HCT116 (cell line): Measurements from ENCODE around the gene LY6G5B.

Experiments used
- CTCF ChIP-seq, 3 experiments: fragments of 200-600 bp in 1 of 3; sonication (generic) in 1 of 3; IDR thresholded peaks in 2 of 3; conservative IDR thresholded peaks in 1 of 3; 2 replicates each; pipeline ENCODE4 v1.5.1; 2012 to 2017; ENCODE audit warnings: low read depth in 2 of 3, low read length in 2 of 3, antibody characterized with exemption in 1 of 3, borderline replicate concordance in 1 of 3, control low read depth in 1 of 3, mild to moderate bottlenecking in 1 of 3, mixed read lengths in 1 of 3, mixed run types in 1 of 3, moderate library complexity in 1 of 3; ENCODE audit not compliant: insufficient read depth in 1 of 3
- EZH2 ChIP-seq: fragments of 200-600 bp; sonication (generic); IDR thresholded peaks from 2 replicates; pipeline ENCODE4 v1.6.1; 2017; ENCODE audit warnings: antibody characterized with exemption, mixed run types
- POLR2A ChIP-seq: IDR thresholded peaks from 2 replicates; pipeline ENCODE4 v1.7.0; 2011; ENCODE audit warnings: borderline replicate concordance; ENCODE audit not compliant: insufficient read depth, insufficient read length; ENCODE audit errors: extremely low read depth
- POLR2AphosphoS5 ChIP-seq: IDR thresholded peaks from 2 replicates; pipeline ENCODE4 v1.6.1; 2011; ENCODE audit warnings: mild to moderate bottlenecking, low read depth, low read length, moderate library complexity
- SIN3A ChIP-seq: IDR thresholded peaks from 2 replicates; pipeline ENCODE4 v1.6.1; 2012; ENCODE audit warnings: low read depth
- TCF7L2 ChIP-seq: IDR thresholded peaks from 2 replicates; pipeline ENCODE4 v1.7.0; 2011; ENCODE audit warnings: borderline replicate concordance, inconsistent platforms; ENCODE audit not compliant: insufficient read depth, insufficient read length; ENCODE audit errors: extremely low read depth
- TF ChIP-seq, protein P1 (sequence below): IDR thresholded peaks from 2 replicates; pipeline ENCODE4 v1.6.1; 2011; ENCODE audit warnings: mild to moderate bottlenecking, low read length, moderate library complexity; ENCODE audit not compliant: insufficient replicate concordance; ENCODE audit errors: extremely low read depth
- TF ChIP-seq, protein P2 (sequence below): IDR thresholded peaks from 2 replicates; pipeline ENCODE4 v1.6.1; 2012

DNA sequence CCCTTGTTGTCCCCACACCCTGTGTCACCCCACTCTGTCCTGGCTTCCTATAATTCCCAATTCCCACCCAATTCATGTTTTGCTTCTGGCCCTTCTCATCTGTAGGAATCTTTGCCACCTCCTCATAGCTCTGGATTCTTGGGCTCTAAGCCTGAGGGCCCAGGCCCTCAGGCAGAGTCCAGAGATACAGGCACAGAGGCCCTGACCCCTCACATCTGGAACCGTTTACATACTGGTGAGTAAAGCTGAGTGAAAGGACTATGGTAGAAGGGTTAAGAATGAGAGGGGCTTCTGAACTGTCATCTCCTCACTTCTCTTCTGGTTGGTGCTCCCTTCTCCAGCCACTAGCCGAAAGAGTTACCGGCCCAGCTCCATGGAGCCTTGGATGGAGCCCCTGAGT is 35.6 kb upstream of the LY6G5B start:
- TF ChIP-seq POLR2A, result no peak
- TF ChIP-seq EZH2, result no peak
- TF ChIP-seq CTCF (IDR thresholded peaks at IDR 0.05 in 2 of 3, conservative IDR thresholded peaks at IDR 0.05 in 1 of 3; ENCODE audit: borderline replicate concordance in 1 of 3, insufficient read depth in 1 of 3, low read depth in 2 of 3, low read length in 2 of 3), result no peak
- TF ChIP-seq SIN3A, result no peak
- TF ChIP-seq POLR2AphosphoS5, result no peak
- TF ChIP-seq TCF7L2, result no peak
- TF ChIP-seq, protein P1, sequence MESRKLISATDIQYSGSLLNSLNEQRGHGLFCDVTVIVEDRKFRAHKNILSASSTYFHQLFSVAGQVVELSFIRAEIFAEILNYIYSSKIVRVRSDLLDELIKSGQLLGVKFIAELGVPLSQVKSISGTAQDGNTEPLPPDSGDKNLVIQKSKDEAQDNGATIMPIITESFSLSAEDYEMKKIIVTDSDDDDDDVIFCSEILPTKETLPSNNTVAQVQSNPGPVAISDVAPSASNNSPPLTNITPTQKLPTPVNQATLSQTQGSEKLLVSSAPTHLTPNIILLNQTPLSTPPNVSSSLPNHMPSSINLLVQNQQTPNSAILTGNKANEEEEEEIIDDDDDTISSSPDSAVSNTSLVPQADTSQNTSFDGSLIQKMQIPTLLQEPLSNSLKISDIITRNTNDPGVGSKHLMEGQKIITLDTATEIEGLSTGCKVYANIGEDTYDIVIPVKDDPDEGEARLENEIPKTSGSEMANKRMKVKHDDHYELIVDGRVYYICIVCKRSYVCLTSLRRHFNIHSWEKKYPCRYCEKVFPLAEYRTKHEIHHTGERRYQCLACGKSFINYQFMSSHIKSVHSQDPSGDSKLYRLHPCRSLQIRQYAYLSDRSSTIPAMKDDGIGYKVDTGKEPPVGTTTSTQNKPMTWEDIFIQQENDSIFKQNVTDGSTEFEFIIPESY, result no peak
- TF ChIP-seq, protein P2, sequence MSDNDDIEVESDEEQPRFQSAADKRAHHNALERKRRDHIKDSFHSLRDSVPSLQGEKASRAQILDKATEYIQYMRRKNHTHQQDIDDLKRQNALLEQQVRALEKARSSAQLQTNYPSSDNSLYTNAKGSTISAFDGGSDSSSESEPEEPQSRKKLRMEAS, result no peak
